ENCODE data around the gene SPOCK3. TPM values are rescaled to one million over a fixed set of nuclear protein-coding genes. Genes with fewer than 3 reads are reported as not detected.
"Not testable (repeated sequence)": the region's sequence is repeated elsewhere in the genome, so short reads cannot be mapped to it uniquely, and the experiment has no call there.

Gene SPOCK3
- total and polyA plus RNA-seq, 9 donors = 0.50 to 11.0 (median 4.5) TPM

DNA sequence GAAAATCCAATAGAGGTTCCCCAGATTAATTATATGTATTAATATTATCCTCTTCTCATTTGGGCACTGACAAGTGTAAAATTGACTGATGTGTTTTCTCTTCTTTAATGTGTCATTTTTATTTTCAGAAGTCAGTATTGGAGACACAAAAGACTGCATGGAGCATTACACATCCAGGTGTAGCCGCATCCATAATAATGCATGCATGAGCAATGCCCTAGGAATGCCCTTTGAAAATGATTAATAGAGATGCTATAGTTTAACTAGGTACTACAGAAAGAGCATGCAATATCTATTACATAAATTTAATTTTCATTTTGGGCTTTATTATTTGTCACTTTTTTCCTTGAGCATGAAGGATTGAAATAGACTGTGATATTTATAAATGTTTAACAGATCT lies 509.9 kb downstream of the SPOCK3 start:
- TF ChIP-seq POLR2A (IDR thresholded peaks at IDR 0.05) = no peak
- TF ChIP-seq, protein P1, sequence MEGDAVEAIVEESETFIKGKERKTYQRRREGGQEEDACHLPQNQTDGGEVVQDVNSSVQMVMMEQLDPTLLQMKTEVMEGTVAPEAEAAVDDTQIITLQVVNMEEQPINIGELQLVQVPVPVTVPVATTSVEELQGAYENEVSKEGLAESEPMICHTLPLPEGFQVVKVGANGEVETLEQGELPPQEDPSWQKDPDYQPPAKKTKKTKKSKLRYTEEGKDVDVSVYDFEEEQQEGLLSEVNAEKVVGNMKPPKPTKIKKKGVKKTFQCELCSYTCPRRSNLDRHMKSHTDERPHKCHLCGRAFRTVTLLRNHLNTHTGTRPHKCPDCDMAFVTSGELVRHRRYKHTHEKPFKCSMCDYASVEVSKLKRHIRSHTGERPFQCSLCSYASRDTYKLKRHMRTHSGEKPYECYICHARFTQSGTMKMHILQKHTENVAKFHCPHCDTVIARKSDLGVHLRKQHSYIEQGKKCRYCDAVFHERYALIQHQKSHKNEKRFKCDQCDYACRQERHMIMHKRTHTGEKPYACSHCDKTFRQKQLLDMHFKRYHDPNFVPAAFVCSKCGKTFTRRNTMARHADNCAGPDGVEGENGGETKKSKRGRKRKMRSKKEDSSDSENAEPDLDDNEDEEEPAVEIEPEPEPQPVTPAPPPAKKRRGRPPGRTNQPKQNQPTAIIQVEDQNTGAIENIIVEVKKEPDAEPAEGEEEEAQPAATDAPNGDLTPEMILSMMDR (IDR thresholded peaks at IDR 0.05) = no peak
- TF ChIP-seq EP300 (IDR thresholded peaks at IDR 0.05) = no peak
- no peaks in the 10 kb centered on the region for H3K9me3 ChIP-seq
- no peaks in the 10 kb centered on the region for H3K27me3 ChIP-seq
- WGBS, 3 donors = 96 to 100% (median 98%) methylated on average over 1 of the region's 1 CpG
- H3K4me1 ChIP-seq (ENCODE audit: insufficient read depth) = no peaks in the 10 kb centered on the region
- DNase-seq = no peak
- H3K36me3 ChIP-seq = no peaks in the 10 kb centered on the region
- H3K27ac ChIP-seq = no peak overlapping the region
- intact Hi-C loops (cut with DNase I) = no loop called here
- H3K4me3 ChIP-seq = no peak overlapping the region

DNA sequence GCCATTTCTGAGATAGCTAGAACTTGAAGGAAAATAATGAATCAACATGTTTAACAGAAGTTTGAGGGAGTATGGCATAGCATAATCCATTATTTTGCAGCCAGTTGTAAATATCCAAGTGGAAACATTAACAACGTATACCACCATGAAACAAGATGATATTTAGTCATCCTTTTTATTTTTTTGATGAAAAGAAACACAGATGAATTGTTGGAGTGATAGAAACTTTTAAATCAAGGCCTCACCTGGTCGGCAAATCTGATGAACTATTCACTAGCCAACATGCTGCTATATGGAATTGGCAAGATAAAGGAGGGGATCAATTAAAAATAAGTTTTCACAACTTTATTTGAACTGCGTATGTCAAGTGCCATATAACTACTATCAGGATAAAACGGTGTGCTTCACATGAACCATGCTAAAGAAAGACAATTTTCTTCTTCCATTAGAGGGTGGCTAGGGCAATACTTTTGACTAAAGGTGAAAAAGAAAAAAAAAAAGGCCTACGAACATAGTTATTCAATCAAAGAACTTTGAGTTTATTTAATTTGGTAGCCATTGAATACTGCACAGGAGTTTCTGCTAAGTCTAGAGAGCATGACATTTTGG lies 510.7 kb downstream of the SPOCK3 start:
- DNase-seq = no peak
- Histone ChIP-seq H3K36me3 (no peaks in the 10 kb centered on the region), H3K27me3 (no peaks in the 10 kb centered on the region), H3K4me1 (ENCODE audit: insufficient read depth) (no peaks in the 10 kb centered on the region), H3K4me3 (no peak overlapping the region), H3K9me3 (no peaks in the 10 kb centered on the region), H3K27ac (no peak overlapping the region)
- intact Hi-C loops (cut with DNase I) = no loop called here
- WGBS, 3 donors = 82 to 83% (median 83%) methylated on average over 5 of the region's 5 CpGs
- no peak for TF ChIP-seq EP300 (IDR thresholded peaks at IDR 0.05)
- no peak for TF ChIP-seq POLR2A (IDR thresholded peaks at IDR 0.05)
- TF ChIP-seq, protein P1 (IDR thresholded peaks at IDR 0.05) = no peak

DNA sequence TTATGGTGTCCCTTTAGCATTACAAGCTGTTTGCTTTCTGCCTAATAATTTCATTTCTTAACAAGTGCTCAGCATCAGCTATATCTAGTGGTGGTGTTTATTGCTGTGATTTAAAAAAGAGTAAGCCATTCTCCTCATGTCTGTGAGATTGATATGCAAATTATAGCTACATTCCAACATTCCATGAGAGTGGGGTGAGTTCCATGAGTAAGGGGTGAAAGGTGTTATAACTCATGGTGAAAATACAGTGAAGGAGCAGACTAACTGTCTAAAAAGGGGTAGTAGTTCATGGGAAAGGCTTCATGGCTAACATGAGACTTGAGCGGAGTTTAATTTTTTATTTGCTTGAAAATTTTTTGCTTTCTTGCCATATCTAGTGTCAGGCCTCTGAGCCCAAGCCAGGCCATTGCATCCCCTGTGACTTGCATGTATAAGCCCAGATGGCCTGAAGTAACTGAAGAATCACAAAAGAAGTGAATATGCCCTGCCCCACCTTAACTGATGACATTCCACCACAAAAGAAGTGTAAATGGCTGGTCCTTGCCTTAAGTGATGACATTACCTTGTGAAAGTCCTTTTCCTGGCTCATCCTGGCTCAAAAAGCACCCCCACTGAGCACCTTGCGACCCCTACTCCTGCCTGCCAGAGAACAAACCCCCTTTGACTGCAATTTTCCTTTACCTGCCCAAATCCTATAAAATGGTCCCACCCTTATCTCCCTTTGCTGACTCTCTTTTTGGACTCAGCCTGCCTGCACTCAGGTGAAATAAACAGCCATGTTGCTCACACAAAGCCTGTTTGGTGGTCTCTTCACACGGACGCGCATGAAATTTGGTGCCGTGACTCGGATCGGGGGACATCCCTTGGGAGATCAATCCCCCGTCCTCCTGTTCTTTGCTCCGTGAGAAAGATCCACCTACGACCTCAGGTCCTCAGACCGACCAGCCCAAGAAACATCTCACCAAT lies 518.3 kb downstream of the SPOCK3 start:
- not testable (repeated sequence) for H3K4me3 ChIP-seq, H3K36me3 ChIP-seq
- WGBS, 3 donors = 64 to 93% (median 86%) methylated on average over 12 of the region's 12 CpGs

DNA sequence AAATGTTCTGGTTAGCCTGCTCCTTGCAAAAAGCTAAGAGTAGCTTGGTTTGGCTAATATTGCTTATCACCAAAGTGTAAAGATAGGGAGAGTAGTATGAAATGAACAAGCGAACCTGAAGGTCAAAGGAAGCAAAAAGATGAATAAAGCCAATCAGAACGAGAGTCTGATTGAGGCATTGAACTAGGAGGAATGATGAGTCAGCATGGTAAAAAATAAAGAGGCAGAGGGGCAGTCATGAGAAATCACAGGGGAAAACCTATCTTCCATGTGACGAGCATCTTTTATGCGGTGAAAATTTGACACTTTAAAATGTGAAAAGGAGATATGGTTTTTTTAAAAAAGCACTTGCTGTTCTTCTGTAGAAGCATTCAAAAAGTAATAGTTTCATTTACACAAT lies 533.7 kb downstream of the SPOCK3 start:
- Histone ChIP-seq H3K36me3 (no peaks in the 10 kb centered on the region), H3K4me1 (ENCODE audit: insufficient read depth) (no peaks in the 10 kb centered on the region), H3K4me3 (no peak overlapping the region), H3K27me3 (no peaks in the 10 kb centered on the region), H3K9me3 (no peaks in the 10 kb centered on the region), H3K27ac (no peak overlapping the region)
- DNase-seq = no peak
- intact Hi-C loops (cut with DNase I) = no loop called here
- 64 to 74% (median 69%) methylated on average over 4 of the region's 4 CpGs for WGBS, 3 donors
- TF ChIP-seq, protein P1 (IDR thresholded peaks at IDR 0.05) = no peak
- no peak for TF ChIP-seq POLR2A (IDR thresholded peaks at IDR 0.05)
- TF ChIP-seq EP300 (IDR thresholded peaks at IDR 0.05) = no peak

More for the DNA sequence above, 518.3 kb downstream of the SPOCK3 start:
- intact Hi-C loops (cut with DNase I); H3K27ac ChIP-seq; H3K9me3 ChIP-seq; DNase-seq; H3K4me1 ChIP-seq (ENCODE audit: insufficient read depth); H3K27me3 ChIP-seq: not testable (repeated sequence)

DNA sequence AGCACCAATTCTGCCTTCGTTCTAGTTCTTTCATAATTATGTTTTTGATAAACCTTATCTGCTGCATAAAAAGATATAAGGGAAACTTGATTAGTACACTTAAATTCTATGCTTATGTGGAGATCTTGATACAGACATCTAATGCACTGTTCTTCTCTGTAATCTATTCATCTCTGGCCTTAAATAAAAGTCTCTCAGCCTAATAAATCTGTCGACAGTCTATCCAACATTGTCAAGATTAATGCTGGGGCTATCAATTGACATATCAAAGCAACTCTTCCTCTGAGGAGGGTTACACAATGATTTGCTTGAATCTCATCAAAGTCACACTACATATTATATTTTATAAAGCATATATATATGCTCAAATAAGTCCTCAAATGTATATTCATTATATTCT lies 545.5 kb downstream of the SPOCK3 start:
- Histone ChIP-seq H3K27me3 (no peaks in the 10 kb centered on the region), H3K9me3 (no peaks in the 10 kb centered on the region), H3K4me1 (ENCODE audit: insufficient read depth) (no peaks in the 10 kb centered on the region), H3K4me3 (no peak overlapping the region), H3K36me3 (no peaks in the 10 kb centered on the region), H3K27ac (no peak overlapping the region)
- DNase-seq = no peak
- no peak for TF ChIP-seq POLR2A (IDR thresholded peaks at IDR 0.05)
- TF ChIP-seq, protein P1 (IDR thresholded peaks at IDR 0.05) = no peak
- TF ChIP-seq EP300 (IDR thresholded peaks at IDR 0.05) = no peak
- 60 to 65% (median 63%) methylated on average over 2 of the region's 2 CpGs for WGBS, 3 donors
- intact Hi-C loops (cut with DNase I) = no loop called here

Measured in ovary (tissue), 9 donors.